Glutamatergic neuron (in vitro differentiated cells): ENCODE data around the gene FGF12. TPM values are rescaled to one million over a fixed set of nuclear protein-coding genes. Genes with fewer than 3 reads are reported as not detected.
A peak's percentile ranks its signal among the peaks of the same experiment; 100 is the strongest.

Experiments used
- DNase-seq: peaks from one replicate; pipeline ENCODE4 v3.0.0; 2022
- H3K27ac Mint-ChIP-seq: one replicate; pipeline ENCODE4 v1.8.0; 2020; ENCODE audit warnings: mild to moderate bottlenecking, mixed read lengths, inconsistent platforms; ENCODE audit not compliant: unreplicated experiment
- H3K27me3 Mint-ChIP-seq: one replicate; pipeline ENCODE4 v1.8.0; 2020; ENCODE audit warnings: mild to moderate bottlenecking, moderate library complexity, mixed read lengths, inconsistent platforms; ENCODE audit not compliant: unreplicated experiment
- H3K36me3 Mint-ChIP-seq: one replicate; pipeline ENCODE4 v1.8.0; 2020; ENCODE audit warnings: mild to moderate bottlenecking, mixed read lengths, inconsistent platforms; ENCODE audit not compliant: unreplicated experiment
- H3K4me1 Mint-ChIP-seq: one replicate; pipeline ENCODE4 v1.8.0; 2020; ENCODE audit warnings: mild to moderate bottlenecking, low read depth, mixed read lengths, inconsistent platforms; ENCODE audit not compliant: unreplicated experiment
- H3K4me3 Mint-ChIP-seq: one replicate; pipeline ENCODE4 v1.8.0; 2020; ENCODE audit warnings: mild to moderate bottlenecking, mixed read lengths, inconsistent platforms; ENCODE audit not compliant: unreplicated experiment
- H3K9me3 Mint-ChIP-seq: one replicate; pipeline ENCODE4 v1.8.0; 2020; ENCODE audit warnings: mild to moderate bottlenecking, moderate library complexity, mixed read lengths, inconsistent platforms; ENCODE audit not compliant: unreplicated experiment
- CTCF ChIP-seq: fragments of 200-600 bp; sonication (generic); IDR thresholded peaks from one replicate; pipeline ENCODE4 v1.5.0; 2021; ENCODE audit not compliant: partially characterized antibody, unreplicated experiment
- total RNA-seq: library from RNA; stranded (reverse); fragmentation: NEBNext Ultra II Directional; extraction: Animal tissue kit (Norgen Biotek cat#: 25700); gene quantifications from one replicate; pipeline ENCODE4 v1.2.1, GENCODE V29; 2021; ENCODE audit not compliant: unreplicated experiment

FGF12 gene
- total RNA-seq, 1 donor from 2014 or later, result 33.1 TPM

DNA sequence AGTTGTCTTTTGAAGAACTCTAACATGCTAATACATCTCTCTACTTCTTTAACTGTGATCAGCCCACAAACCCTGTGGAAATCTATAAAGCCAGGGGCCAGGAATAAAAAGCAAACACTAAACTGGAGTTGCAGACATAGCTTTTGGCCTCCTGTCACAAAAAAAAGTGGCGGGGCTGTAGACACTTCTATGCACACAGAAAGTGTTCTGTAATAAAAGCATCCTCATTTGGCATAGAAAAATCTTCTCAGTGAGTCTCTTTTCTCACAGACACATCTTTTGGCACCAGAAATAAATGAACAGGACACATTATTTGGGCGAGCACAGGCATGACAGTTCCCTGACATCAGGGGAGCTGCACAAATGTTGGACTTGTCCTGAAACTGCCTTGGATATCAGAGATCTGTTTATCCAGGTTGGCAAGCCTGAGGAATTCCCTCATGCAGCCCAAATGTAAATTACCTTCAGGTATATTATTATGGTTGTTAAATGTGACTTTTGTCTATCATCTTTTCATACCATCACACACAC lies 355.4 kb downstream of the FGF12 start:
- Mint-ChIP-seq H3K4me1 (peaks cover 31% of the 10 kb centered on the region), H3K9me3 (no peaks in the 10 kb centered on the region), H3K4me3 (no peak overlapping the region), H3K36me3 (no peaks in the 10 kb centered on the region), H3K27ac (peak overlapping the region; percentile 91), H3K27me3 (peaks cover 2% of the 10 kb centered on the region)
- DNase-seq, result no peak
- TF ChIP-seq CTCF, result no peak

- H3K27ac Mint-ChIP-seq, result no peak overlapping the region
- no peaks in the 10 kb centered on the region for H3K9me3 Mint-ChIP-seq
Observed at GRCh38 chr3:192367616-192368015, 359.7 kb downstream of the FGF12 start.

GRCh38 chr3:192366916-192367315 lies 360.4 kb downstream of the FGF12 start:
- H3K36me3 Mint-ChIP-seq, result no peaks in the 10 kb centered on the region
- no peak overlapping the region for H3K27ac Mint-ChIP-seq
- no peak for TF ChIP-seq CTCF
- H3K27me3 Mint-ChIP-seq, result peaks cover 2% of the 10 kb centered on the region
- no peak for DNase-seq
- no peaks in the 10 kb centered on the region for H3K9me3 Mint-ChIP-seq
- H3K4me1 Mint-ChIP-seq, result peaks cover 26% of the 10 kb centered on the region
- H3K4me3 Mint-ChIP-seq, result no peak overlapping the region

More at GRCh38 chr3:192367616-192368015, 359.7 kb downstream of the FGF12 start:
- no peak overlapping the region for H3K4me3 Mint-ChIP-seq
- no peaks in the 10 kb centered on the region for H3K36me3 Mint-ChIP-seq
- peaks cover 2% of the 10 kb centered on the region for H3K27me3 Mint-ChIP-seq
- no peak for DNase-seq
- no peak for TF ChIP-seq CTCF
- peaks cover 32% of the 10 kb centered on the region for H3K4me1 Mint-ChIP-seq

DNA sequence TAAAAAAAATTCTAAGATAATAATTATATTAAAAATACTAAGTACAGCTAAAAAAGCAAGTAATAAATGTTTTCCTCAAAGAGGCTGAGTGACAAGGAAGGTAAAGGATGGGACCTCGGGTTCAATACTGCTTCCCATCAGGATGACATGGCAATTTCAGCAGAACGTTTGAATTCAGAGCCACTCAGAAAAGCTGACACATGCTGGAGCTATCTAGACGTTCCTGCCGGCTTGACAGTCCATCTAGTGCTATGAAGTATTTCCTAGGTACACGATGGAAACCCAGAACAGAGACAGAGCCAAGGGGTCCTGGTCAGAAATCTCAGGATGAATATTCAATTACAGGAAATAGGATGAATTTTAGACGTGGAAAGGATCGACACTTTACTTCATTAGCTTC lies 361.8 kb downstream of the FGF12 start:
- TF ChIP-seq CTCF, result no peak
- peaks cover 2% of the 10 kb centered on the region for H3K27me3 Mint-ChIP-seq
- H3K36me3 Mint-ChIP-seq, result no peaks in the 10 kb centered on the region
- no peaks in the 10 kb centered on the region for H3K9me3 Mint-ChIP-seq
- no peak overlapping the region for H3K4me3 Mint-ChIP-seq
- peaks cover 13% of the 10 kb centered on the region for H3K4me1 Mint-ChIP-seq
- no peak for DNase-seq
- no peak overlapping the region for H3K27ac Mint-ChIP-seq

DNA sequence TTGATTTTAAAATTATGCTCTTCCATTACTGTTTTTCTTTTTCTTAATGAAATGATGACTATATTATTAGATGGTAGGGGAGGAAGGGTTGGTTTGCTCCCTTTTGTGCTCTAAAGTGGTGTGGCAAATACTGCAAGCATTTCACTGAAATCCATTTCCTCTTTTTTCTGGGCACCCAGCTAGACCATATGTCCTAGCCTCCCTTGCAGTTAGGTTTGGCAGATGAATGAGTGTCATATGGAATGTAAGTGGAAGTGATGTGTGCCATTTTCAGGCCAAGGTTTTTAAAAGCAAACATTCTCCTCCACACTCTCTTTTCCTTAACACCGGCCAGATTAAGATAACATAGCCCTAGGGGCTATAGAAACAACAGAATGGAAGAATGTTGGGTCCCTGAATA lies 363.0 kb downstream of the FGF12 start:
- Mint-ChIP-seq H3K27ac (no peak overlapping the region), H3K27me3 (peaks cover 2% of the 10 kb centered on the region), H3K36me3 (no peaks in the 10 kb centered on the region), H3K9me3 (no peaks in the 10 kb centered on the region), H3K4me1 (peaks cover 13% of the 10 kb centered on the region), H3K4me3 (no peak overlapping the region)
- no peak for TF ChIP-seq CTCF
- DNase-seq, result no peak
